HG03520 (cell line): ENCODE data around the gene CFHR2.

Experiments used
- ATAC-seq: cut with Tn5 transposase; IDR thresholded peaks from one replicate; pipeline ENCODE4 v1.9.1; 2021; ENCODE audit warnings: mild to moderate bottlenecking, moderate library complexity; ENCODE audit not compliant: unreplicated experiment

The CFHR2 gene

DNA sequence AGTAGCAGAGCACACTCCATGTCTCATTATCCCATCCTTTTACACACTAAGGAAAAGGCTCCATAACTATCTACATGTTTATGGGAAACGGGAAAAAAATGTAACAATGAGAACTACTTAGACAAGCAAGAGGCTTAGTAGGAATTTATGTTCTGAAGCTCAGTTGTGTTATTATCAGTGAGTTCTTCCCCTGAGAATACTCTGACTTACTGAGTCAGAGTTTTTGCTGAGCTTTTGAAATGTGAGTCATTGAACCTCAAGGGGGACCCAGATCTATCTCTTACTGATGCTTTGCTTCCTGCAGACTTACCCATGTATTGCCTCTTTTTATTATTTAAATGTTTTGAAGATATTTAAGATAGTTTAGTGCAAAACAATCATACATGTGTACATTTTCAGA is 53.9 kb downstream of the CFHR2 start:
- no peak for ATAC-seq

DNA sequence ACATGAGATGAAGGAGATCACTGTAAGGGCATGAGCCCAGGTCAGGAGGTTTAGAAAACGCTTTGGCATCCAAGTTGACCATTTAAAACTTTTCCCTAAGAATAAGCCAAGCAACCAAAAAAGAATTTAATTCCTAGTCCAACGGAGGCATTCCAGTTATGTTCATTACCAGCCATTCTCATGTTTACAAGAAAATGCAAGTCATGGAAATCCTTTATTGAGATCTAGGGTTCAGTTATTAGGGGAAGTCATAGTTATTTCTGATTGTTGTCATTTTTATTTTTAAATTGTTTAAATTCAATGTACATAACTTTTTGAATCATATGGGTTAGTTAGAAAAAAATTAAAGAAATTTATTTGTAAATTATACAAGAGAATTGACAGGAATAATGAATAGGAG is 58.3 kb downstream of the CFHR2 start:
- no peak for ATAC-seq

DNA sequence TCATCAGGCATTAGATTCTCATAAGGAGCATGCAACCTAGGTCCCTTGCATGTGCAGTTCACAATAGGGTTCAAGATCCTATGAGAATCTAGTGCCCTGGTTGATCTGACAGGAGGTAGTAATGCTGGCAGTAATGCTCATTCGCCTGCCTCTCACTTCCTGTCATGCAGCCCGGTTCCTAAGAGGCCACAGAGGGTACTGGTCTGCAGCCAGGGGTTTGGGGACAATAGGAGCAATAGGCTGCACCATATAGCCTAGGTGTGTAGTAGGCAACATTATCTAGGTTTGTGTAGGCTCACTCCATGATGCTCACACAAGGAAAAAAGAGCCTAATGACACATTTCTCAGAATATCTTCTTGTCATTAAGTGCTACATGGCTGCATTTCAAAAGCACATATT is 59.6 kb downstream of the CFHR2 start:
- ATAC-seq, result no peak

DNA sequence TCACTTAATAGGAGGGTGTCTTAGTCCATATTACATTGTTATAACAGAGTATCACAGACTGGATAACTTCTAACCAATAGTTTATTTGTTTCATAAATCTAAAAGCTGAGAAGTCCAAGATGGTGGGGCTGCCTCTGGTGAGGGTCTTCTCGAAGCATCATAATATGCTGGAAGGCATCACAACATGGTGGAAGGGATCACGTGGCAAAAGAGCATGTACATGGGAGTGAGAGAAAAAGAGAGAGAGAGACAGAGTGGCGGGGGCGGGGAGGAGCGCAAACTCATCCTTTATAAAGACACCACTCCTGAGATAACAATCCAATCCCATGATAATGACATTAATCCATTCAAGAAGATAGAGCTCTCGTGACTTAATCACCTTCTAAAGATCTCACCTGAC is 65.3 kb downstream of the CFHR2 start:
- no peak for ATAC-seq
